CD4-positive, alpha-beta T cell treated with Interleukin-6 at 100 ng/mL for 8 hours (primary cell): ENCODE data around the gene SNX1.
"Not testable (repeated sequence)": the region's sequence is repeated elsewhere in the genome, so short reads cannot be mapped to it uniquely, and the experiment has no call there.

Source experiments
- DNase-seq: peaks from one replicate; pipeline ENCODE4 v3.0.0-alpha.2; 2020; ENCODE audit warnings: mixed read lengths, low spot score

SNX1 gene

DNA sequence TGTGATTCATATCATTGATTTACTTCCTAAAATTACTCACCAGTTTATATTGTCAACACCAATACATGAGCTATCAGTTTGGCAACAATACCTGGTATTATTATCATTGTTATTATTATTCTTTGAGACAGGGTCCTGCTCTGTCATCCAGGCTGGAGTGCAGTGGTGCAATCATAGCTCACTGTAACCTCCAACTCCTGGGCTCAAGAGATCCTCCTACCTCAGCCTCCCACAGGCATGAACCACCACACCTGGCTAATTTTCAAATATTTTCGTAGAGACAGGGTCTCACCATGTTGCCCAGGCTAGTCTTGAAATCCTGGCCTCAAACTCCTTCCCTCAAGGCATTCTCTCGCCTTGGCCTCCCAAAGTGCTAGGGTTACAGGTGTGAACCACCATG, 22.3 kb upstream of the SNX1 start:
- DNase-seq, result not testable (repeated sequence)

DNA sequence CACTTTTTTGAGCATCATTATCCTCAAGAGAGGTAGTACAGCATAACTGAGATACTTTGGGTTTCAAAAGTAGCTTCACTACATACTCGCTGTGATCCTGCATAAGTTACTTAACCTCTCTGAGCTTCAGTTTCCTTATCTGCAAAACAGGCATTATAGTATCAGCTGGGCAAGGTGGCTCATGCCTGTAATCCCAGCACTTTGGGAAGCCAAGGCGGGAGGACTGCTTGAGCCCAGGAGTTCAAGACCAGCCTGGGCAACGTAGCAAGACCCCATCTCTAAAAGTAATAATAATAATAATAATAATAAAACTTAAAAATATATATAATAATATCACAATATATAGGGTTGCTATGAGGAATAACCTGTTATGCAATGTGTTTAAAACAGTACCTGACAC, 13.0 kb upstream of the SNX1 start:
- no peak for DNase-seq

DNA sequence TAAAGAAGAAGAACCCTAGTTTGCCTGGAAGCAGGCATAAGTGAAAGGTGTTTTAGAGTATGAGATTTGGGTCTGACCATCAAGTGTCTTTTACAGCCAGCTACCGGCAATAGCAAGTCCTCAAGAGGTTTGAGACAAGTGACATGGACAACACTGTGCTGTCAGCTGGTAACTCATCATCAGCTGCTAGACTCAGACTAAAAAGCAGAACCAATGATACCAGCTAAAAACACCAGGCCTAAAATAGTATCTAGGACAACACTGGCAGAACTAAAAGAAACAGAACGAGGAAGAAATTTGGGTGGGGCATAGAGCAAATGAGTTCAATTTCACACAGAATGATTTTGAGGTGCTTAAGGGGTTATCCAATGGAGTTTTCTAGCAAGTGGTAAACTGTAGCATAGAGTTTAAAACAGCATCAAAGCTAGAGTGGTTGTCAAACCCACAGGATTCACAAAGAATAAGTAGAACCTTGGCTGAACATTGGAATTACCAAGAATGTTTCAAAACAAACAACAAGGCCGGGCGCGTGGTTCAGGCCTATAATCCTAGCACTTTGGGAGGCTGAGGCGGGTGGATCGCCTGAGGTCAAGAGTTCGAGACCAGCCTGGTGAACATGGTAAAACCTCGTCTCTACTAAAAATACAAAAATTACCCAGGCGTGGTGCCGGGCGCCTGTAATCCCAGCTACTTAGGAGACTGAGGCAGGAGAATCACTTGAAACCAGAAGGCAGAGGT, 6.1 kb upstream of the SNX1 start:
- DNase-seq, result no peak

DNA sequence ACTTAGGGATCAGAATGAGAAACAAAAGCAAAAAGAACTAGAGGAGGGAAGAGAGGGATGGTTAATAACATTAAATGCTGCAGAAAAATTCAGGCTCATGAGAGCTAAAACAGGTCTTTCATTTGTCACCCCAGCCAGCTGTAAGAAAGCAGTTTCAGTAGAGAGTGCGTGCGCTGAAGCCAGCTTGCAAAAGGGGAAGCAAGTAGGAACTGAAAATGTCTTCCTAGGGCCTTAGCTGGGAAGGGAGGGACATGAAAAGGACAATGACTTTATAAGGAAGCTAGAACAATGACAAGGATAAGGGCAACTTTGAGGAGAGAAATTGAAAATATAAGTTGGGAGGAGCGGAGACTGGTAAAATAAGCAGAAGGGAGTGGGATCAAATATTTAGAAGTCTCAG, 5.3 kb upstream of the SNX1 start:
- DNase-seq, result no peak

DNA sequence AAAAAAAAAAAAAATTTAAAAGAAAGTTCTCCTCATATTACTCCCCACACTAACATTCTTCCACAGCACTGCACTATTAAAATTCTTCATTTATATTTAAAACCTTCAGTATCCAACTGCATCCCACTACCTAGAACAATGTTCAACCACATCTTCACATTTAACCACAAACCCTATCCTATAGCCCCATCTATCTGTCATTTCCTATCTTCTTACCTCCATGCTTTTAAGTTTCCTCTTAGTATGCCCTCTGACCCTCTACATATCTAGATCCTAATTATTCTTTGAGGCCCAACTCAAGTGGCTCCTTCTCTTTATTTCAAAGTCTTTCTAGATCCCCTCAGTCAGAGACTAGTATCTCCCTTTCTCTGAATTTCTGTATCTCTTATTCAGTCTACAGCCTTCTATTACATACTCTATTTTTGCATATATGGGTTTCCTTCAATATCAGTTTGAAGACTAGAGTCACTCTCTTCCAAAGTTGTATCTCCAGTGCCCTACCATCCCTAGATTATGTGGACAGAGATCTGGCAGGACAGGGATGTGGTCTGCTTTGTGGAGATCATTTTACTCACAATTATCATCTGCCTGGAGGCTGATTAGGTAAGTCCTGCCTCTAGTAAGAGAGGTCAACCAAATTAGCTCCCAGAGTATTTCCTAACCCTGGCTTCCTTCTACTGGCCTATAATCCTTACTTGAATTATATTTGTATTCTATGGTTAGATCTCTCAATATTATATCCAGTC, 3.5 kb upstream of the SNX1 start:
- peak; percentile 20 for DNase-seq

DNA sequence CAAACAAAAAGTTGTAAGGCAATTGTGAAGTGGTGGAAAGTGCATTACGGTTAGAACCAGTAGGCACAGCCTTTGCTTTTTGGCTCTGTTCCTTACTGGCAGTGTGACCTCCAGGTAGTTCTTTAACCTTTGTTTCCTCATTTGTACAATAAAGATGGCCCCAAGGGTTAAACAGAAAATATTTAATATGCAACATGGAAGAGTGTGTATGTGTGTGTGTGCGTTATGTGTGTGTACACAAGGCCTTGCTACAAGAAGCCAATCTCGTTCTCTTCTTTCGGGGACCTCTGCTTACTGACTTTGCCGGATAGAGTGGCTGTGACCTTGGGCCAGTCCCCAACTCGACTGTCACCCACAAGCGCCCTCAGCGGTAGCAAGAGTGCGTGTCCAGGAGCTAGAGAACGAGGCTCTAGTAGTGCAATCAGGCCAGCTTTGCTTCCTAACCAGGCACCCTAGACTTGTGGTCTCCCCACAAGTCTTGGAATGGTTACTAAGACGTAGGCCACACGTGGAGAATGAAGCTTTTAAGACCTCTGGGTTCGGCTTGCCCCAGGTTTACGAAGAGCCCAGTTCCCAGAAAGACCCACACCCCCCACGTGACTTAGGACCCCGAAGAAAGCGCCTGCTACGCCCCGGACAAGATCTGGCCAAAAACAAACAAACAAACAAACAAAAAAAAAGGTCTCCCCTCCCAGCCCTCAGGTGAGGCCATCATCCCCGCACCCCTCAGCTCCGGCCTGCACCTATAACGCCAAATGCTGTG, 2.7 kb upstream of the SNX1 start:
- no peak for DNase-seq

DNA sequence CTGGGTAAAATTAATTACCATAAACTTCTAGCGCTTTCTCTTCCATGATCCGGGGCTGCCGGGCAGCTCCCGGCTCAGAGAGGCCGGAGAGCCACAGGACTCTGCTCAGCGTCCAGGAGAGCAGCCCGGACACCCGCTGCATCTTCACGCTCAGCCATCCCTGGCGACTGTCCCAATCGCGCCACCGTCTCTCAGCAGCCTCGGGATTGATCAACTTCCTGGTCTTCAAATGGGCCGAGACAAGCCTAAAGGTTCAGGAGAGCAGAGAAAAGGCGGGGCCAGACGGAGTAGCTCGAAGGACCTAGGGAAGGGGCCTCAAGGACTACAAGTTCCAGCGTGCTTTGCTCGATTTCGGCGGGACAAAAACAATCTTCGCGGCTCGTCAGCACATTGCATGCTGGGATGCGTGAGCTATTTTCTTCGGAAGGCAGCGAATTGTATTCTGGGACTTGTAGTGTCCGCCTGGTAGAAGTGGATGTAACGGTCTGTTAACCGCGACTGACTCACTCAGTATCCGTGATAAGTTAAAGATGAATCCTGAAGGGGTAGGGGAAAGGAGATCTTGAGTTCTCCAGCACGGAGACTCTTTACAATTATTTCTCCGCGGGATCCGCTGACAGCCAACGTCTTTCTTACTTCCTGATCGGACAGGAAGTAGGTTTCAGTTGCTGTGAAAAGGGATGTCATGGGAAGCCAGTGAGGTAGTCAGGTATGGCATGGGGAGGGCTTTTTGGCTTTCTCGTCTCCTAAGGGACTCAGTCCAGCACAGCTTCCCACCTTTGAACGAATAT, 2.0 kb upstream of the SNX1 start, which contains the start of gene CIAO2A:
CIAO2A (minus strand) TSS at position 212 of the 791 bp plus-strand sequence; CDS start at position 142, 70 bp downstream.
- peak; percentile 95 for DNase-seq

DNA sequence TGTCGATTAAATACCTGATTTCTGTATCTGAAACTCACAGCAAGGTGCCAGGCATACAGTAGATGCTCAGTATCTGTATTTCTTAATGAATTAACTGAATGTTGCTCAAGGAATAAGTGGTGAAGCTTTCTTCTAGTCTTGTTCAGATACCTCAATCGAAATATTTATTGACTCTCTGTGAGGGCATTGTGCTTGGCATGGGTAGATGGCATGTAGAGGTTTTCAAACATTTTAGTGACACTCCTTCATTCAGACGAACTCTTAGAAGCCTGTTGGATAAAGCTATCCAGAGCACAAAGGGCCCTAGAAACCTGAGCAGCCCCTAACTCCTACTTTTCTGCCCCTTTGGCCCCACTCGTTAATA, 369 bp upstream of the SNX1 start:
- no peak for DNase-seq

DNA sequence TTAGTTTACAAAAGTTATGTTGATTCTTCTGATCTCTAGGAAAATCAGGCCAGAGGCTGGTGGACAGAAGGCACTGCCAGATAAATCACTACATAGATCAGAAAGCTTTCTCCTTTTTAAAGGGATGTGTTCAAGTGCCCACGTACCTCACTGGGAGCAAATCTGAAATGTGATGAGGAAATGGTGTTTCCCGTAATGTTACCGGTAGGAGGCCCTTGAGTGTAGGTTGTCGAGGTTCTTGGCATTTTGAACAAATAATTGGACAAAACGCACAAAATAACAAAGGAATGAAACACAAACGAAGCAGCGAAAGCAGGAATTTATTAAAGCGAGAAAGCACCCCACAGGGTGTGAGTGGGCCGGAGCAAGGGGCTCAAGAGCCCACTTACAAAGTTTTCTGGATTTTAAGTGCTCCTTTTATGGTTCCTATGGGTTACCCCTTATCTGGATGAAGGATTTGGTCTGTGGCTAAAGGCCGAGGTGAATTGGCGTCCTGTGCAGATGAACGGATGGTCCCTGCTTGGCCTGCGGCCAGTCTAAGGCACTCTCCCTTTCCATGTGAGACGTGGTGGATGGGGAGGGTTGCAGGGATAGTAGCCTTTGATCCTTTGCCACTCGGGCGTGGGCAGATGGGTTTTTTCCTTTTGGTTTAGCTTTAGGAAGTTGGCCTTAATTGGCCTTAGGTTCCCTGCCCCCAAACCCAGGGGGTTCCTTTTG, 1.0 kb downstream of the SNX1 start:
- no peak for DNase-seq

DNA sequence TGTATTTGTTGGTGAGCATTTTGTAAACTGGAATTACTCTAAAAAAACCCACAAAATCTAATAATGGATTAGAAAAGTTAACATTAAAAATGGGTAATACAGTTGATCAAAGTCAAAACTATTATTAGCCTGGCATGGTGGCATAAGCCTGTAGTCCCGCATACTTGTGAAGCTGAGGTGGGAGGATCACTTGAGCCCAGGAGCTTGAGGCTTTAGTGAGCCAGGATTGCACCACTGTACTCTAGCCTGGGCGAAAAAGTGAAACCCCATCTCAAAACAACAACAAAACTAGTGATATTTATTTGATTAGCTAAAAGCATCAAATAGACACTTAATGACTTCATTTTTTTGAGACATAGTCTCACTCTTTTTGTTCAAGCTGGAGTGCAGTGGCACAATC, 3.6 kb downstream of the SNX1 start:
- no peak for DNase-seq

DNA sequence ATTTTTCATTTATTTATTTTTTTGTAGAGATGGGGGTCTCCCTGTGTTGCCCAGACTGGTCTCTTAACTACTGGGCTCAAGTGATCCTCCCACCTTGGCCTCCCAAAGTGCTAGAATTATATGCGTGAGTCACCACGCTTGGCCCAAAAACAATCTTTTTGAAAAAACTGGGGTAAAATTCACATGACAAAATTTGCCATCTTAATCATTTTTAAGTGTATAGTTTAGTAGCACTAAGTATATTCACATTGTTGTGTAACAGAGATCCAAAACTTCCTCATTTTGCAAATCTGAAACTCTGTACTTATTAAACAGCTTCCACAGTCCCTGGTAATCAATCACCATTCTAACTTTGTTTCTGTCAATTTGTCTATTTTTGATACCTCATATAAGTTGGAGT, 5.2 kb downstream of the SNX1 start:
- DNase-seq, result no peak

DNA sequence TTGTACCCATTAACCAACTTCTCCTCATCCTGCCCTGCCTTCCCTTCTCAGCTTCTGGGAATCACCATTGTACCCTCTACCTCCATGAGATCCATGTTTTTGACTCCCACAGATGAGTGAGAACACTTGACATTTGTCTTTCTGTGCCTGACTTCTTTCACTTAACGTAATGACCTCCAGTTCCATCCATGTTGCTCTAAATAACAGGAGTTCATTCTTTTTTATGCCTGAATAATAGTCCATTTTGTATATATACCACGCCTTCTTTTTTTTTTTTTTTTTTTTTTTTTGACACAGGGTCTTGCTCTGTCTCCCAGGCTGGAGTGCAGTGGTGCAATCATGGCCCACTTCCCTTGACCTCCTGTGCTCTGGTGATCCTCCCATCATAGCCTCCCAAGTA, 6.7 kb downstream of the SNX1 start:
- DNase-seq, result no peak

DNA sequence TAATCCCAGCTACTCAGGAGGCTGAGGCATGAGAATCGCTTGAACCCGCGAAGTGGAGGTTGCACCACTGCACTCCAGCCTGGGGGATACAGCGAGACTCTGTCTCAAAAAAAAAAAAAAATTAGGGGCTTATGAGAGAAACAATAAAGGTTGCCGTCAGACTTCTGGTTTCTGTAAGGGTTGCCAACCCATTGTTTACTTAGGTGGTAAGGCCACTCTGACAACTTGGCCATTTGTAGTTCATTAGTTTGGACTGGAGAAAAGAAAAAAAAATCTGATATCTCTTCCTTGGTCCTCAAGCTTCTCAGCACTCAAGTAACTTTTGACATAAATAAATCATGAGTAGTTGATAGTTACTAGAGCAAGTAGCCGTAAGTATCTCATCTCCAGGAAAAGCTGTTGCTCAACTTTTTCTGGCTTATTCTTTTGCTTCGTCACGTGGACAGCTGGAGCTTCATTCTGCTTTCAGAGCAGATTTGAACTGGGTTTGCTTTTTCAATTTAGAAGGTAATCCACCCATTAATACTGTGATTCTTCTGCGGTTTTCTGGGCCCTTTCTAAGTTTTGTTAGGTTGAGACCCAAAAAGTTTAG, 9.4 kb downstream of the SNX1 start:
- no peak for DNase-seq

DNA sequence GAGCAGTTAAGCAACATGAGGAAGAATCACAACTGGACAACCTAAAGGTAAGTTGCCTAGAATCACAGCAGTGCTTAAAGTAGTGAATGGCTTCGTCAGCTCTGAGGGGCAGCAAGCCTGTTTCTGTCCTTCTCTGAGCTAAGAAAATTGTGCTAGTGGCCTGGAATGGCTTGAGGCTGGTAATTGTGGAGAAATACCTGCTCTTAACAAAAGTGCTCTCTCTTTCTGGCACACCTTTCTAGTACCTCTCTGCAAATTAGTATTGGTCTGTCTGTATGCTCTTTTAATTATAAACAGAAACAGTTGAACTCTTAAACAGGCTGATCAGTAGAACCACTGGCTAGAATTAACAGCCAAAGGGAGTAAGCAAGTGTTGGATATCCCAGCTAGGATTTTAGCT, 11.6 kb downstream of the SNX1 start:
- DNase-seq, result no peak

DNA sequence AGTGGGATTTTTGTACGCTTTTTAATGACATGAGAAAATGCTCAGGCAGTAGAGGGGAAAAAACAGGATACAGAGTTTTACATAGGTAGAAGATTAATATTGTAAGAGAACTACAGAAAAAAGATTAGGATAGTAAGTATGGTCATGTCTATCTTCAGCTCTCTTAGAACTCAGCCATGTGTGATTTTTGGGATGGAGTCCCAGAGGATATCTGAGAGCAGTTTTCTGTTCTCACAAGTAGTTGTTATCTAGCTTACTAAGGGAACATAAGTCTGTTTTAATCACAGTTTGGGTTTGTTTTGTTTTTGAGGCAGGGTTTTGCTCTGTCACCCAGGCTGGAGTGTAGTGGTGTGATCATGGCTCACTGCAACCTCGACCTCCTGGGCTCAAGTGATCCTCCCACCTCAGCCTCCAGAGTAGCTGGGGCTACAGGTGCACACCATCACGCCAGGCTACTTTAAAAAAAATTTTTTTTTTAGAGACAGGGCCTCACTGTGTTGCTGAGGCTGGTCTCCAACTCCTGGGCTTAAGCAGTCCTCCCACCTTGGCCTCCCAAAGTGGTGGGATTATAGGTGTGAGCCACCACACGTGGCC, 14.4 kb downstream of the SNX1 start:
- DNase-seq, result not testable (repeated sequence)

DNA sequence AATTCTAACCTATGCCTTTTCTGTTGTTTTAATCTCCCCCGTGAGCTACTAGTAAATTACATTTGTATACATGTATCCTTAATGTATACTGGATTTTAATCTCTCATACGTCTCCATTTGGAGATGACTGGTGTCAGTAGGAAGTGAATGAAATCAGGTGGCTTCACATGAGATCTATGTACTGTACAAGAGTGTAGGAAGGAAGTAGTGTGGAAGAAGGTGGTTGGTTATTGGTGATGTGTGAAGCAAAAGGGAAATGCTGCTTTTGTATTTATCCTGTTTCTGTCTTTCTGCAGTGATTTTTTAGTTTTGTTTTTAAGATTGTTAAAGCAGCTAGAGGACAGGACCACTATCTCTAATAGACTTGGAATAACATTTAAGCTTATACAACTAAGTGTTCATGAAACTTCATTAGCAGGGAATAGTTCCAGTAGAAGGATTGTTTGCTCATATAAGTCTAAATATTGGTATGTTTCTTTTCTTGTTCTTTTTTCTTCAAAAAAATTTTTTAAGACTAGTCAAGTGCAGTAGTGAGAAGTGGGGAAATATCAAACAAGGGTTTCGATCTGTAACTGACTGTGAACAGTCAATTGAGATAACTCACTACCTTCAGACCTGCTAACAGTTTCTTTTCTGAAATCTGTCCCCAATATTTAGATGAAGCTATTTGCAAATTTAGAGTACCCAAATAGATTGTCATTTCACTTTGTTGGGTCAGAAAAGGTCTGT, 15.3 kb downstream of the SNX1 start:
- DNase-seq, result no peak

DNA sequence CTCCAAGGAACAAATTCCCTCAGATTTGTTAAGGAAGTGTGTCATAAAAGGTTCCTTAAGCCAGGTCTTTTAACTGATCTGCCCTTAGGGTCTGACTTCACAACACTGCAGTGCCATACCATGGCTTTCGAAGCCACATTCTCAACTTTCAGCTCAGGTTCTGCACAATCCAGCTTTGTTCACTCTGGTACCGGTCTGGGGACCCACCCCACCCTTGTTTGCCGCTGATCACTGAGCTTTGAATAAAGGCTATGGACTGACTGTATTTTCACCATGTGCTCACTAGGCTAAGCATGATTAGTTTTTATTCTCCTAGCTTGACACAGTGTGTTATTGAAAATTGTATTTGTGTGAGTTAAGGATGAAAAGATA, 15.9 kb downstream of the SNX1 start:
- DNase-seq, result no peak

DNA sequence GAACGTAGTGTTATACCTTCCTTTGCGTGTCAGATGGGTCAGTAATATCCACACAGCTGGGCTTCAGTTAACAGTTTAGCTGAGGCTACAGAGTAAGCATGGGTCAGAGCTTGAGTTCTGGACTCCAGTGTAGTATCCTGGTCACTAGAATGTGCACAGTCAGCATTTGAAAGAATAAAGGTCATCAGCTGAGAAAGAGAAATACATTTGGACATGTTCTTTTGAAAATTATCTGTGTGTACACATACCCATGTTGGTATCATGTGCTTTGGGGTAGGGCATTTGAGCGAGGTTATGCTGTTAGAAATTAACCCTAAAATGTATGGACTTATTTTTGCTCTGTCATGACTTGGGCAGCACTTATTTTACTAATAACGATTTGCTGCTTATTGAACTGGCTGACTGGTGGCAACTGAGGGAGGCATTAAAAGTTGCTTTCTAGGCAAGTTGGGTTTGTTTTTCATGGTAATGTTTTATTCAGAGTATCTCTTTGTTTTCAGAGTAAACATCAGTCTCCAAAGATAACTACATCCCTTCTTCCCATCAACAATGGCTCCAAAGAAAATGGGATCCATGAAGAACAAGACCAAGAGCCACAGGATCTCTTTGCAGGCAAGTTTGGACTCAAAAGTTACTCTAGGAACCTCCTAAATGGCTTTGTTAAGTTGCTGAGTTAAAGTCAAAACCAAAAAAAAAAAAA, 16.4 kb downstream of the SNX1 start:
- DNase-seq, result no peak

DNA sequence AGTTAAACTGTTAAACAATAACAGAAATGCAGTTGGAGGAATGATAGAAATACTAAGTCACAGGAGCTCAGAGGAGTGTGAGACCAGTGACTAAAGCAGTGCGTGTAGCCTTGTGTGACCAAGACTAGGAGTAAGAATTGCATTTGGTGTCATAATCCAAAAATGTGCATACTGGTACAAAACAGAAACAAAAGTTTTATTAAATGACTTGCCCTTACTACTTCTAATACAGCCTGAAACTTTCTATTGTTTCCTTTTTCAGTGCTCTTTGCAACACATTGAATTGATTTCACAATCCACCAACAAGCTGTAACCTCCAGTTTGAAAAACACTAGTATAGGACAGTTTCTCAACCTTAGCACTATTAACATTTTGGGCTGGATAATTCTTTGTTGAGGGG, 17.1 kb downstream of the SNX1 start:
- DNase-seq, result no peak
